Measurements from ENCODE around the gene SOX4.

GRCh38 chr6:21613809-21614208 lies 20.3 kb downstream of the SOX4 start:
- TF ChIP-seq CTCF (IDR thresholded peaks at IDR 0.05) = no peak
- TF ChIP-seq POLR2A (IDR thresholded peaks at IDR 0.05) = no peak

All from lower leg skin (tissue), 3 donors.